Activated CD4-positive, alpha-beta T cell treated with anti-CD3 and anti-CD28 coated beads for 4 hours (primary cell): ENCODE measurements around the gene FAM131B.
"Not testable (repeated sequence)": the region's sequence is repeated elsewhere in the genome, so short reads cannot be mapped to it uniquely, and the experiment has no call there.

Source experiments
- DNase-seq, 2 donors: peaks; one replicate each; pipeline ENCODE4 v3.0.0-alpha.2; 2020

The FAM131B gene

DNA sequence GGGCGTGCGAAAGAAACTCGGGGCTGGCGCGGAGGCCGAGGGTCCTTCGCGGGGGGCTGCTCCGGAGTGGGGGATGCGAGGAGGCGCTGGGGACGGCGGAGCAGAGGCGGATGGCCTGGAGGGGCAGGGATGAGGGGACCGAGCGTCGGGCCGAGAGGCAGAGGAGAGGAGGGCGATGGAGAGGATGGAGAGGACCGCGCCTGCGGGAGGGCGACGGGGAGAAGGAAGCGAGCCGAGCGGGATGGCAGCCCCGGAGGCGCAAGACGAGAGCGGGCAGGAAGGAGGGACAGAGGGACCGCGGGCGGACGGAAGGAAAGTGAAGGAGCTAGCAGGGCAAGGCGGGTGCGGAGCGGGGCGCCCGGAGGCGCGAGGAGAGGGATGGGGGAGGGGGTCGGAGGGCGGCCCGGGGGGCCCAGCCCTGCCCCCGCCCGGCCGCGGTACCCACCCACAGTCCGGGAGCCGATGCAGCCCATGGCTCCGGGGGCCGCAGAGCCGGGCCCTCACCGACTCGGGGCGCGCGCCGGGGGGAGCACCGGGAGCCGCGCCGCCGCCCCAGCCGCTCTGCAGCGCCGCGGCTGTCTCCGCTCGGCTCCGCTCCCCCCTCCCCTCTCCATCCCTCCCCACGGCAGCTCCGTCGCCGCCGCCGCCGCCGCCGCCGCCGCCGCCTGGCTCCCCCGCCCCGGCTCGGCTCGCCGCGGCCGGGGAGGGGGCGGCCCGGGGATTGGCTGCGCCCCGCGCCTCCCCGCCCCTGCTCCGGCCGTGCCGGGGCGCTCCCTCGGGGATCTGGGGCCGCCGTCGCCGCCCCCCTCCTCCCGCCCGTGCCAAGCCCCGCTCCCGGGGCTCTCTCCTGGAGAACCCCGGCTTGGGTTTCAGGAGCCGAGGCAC is at the start of gene FAM131B:
Gene FAM131B (minus strand): TSS at position 583 of the 885 bp plus-strand sequence. CDS start 110 bp downstream, at position 473.
- peak; percentile 29 to 31 for DNase-seq

DNA sequence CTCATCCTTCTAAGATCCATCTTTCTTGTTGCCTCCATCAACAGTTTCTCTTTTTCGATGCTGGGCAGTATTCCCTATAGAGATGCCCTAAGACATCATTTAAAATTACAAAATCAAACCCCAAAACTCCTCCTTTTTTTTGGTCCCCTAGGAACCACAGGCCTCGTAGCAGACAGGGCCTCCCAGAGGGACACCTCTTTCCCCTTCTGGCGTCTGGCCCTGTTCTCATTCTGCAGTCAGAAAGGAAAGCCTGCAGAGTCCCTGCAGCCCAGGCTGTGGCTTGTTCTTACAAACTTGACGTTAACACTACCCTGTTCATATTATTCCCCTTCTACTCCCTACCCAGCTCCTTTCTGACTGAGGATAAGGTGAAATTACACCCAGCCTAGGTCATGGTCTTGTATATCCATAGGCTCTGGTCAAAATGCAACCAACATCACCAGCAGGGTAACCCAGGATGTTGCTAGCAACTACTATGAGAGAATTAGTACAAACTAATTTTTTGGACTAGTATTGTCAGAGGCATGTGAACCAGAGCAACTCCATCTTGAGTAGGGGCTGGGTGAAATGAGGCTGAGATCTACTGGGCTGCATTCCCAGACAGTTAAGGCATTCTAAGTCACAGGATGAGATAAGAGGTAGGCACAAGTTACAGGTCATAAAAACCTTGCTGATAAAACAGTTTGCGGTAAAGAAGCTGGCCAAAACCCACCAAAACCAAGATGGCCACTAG is 49.6 kb upstream of the FAM131B start:
- no peak for DNase-seq

DNA sequence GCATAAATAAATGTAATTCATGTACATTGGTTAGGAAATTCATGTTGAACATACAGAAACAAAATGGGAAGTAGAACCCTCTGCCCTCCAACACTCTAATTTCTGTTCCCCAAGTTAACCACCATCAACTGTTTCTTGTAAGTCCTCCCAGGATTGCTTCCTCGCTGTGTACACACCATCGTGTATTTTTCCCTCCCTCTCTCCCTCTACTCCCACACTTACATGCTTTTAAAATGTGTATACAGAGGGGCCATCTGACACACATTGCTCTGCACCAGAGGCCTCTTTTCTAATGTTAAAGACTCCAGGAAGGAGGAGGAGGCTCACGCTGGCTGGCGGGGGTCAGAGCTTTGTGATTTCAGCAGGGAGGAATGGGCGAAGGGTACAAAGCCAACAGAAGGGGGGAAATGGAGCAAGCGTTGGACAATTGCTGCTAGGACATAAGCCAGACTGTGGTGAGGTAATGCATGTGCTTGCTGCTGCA is 48.0 kb upstream of the FAM131B start:
- no peak for DNase-seq

DNA sequence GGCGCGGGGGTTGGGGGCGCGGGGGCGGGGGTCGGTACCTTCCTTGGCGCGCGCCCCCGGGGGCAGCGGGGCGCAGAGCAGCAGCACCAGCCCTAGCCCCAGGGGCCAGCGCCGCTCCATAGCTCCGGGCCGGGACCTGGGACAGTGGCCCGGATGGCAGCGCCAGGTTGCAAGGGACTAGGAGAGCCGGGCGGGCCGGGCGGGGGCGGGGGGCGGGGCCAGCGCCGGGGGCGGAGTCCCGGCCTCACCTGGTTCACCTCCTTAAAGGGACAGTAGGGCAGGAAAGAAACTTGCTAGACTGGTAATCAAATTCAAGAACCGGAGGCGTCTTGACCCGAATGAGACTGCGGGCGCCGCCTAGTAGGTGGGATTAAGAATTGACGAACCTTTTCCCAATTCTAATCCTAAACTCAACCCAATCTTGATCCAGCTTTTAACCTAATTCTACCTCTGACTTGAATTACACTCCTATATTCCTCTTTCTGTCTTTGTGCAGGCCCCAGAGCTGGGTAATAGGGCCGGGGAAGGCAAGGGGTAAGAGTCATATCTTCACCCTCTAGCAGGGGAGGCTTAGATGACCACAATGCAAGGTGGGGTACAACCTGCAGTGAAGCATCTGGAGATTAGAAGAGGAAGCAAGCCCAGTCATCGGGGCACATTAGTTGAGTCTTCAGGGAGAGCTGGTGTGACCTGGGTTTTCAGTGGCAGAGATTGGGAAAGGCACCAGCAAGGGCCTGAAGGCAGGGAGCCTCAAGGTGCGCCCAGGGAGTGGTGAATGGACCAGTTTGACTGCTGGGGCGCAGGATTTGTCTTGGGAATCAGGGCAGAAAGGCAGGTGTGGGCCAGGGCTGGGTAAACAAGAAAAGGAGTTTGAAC is 46.4 kb upstream of the FAM131B start, which contains the start of gene EPHA1:
Gene EPHA1 (minus strand): TSS at position 171 of the 876 bp plus-strand sequence. CDS start 51 bp downstream, at position 120.
- peak; percentile 63 to 65 for DNase-seq

DNA sequence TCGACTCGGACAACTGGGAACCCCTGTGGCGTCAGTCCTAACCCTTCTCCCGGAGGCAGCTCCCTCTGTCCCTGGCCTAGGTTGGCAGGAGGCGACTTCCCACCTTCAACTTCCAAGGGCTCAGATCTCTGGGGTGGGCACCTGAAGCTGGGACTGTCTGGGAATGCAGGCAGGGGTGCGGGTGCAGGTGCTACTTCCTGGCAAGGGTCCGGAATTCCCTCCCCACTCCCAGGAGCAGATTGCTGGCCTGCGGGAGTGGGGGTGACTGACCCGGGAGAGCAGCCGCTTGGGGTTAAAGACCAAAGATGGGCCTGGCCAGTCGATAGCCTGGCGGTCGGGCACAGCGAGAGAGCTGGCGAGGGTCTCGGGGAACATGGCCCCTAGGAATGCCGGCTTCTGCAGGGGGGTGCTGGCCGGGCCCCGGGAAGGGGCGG is 45.8 kb upstream of the FAM131B start:
- DNase-seq: no peak

DNA sequence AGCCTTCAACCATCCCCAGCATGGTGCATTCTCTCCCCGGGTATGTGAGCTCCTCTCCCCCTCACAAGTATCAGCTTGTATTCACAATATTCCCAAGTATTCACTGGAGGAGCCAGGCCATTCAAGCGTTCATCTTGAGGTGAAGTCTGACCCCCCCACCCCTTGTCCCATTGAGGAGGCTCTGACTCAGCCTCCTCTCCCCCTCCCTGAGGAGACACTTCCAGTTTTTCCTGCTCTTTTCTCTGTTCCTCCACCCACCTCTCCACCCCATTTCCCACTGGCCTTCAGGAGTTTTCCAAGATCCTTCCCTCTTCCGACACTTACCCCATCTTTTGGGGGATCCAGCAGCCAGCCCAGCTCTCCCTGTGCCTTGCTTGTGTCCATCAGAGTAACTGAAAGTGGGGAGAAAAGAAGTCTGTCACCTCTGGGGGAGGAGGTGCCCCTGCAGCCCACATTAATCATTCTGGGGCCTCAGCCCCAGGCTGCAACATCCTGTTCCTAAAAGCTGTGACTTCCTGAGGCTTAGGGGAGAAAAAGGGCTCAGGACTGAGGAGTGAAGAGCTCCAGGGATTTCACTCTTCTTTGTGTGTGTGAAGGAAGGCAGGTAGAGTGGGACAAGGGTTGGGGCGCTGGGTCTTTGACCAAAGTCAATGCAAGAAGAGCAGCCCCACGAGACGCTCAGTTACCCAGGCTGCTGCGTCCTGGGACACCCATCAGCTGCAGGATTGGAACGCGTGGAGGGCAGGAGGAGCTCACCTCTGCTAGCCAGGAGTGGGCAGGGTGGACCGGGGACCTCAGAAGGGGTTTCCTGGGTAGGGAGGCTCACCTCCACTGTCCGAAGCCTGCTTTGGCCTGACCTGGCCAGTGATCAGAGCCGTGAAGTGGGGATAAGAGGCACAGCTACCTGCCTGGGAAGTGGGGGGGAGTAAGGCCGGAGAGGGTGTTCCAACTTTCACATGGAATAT is 45.1 kb upstream of the FAM131B start:
- peak in 1 of 2 donors; percentile 23 for DNase-seq

DNA sequence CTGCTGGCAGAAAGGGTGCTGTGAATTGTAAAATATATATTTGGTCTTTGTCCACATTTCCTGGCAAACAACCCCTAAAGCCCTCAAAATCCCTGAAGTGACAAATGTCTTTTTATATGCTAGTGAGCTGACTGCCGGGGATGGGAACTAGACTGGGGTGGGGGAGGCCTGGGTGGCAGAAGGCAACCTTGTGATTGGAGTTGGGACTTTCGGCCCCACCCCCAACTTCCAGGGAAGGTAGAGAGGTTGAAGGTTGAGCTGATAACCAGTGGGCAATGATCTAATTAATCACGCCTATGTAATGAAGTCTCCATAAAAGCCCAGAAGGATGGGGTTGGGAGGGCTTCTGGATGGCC is 43.5 kb upstream of the FAM131B start:
- no peak for DNase-seq

DNA sequence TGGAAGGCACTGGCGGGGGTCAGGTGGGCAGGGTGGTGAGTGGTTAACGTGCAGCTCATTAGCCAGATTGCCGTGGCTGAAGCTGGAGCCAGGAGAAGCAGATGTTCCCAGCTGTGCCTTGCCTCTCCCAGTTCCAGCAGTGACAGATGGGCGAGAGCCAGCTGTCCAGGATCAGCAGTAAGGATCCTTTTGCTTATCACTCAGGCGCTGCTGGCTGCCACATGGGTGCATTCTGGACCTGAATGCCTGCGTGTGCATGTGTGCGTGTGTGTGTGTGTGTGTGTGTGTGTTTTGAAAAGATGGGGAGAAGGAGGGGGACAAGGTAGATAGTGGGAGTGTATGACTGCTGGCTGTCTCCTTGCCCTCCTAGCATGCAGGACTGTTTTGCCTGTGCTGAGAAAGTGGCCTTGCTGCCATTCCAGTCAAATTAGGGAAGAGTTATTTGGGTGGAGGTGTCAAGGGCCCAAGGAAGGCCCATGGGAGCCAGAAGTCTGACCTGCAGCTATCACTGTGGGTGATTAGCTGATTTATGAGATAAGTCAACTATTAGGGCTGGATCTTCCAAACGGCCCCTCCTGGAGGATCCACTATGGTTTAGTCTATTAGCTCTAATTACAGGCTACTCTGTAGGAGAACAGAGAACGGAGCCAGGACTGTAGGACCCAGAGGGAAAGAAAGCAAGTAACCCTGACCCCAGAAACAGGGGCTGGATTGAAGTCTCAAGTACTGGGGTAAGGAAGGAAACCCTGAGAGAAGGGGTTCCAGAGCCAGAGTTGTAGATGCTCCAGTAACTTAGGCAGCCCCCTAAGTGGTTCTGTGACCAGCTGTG is 42.9 kb upstream of the FAM131B start:
- DNase-seq: no peak

DNA sequence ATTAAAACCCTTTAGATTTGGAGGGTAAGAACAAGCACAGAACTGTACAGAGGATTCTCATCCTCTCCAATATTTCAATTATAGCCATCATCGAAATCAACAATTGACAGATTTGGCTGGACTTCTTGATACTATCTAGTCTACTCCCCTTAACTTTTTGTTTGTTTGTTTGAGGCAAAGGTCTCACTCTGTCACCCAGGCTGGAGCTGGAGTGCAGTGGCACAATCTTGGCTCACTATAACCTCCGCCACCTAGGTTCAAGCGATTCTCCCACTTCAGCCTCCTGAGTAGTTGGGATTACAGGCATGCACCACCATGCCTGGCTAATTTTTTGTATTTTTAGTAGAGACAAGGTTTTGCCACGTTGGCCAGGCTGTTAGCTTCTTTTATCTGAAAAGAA is 39.7 kb upstream of the FAM131B start:
- DNase-seq: not testable (repeated sequence)

DNA sequence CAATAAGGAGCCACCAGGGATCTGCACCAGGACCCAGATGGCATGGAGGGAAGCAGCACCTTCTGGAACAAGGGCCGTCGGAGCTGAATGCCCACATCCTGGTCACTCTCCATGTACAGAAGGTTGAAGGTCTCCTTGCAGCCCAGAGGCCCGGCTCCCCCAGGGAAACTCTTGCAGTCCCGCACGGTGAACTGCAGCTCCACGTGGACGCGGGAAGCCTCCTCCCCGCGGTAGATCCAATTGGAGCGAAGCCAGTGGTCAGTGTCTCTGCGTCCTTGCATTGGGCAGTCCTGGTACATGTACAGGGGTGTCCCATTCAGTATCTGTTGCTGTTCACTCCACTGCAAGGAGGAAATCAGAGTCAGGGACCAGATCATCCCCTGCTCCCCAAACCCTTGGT is 38.8 kb upstream of the FAM131B start:
- DNase-seq: no peak

DNA sequence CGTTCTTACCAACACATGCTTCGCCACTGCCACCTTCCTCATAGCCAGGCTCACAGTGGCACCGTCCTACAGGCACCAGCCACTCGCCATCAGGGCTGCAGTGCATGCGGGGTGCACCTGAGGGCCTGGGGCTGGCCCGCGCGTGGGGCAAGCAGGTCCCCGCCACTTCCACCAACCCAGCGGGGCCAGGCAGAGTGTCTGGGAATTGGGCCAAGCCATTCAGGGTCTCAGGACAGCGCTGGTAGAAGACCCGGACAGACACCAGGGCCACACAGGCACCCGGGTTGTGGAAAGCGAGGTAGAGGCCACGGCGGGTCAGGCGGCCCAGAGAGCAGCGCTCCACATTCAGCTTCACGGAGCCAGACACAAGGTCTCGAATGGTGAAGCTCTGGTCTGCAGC is 37.1 kb upstream of the FAM131B start:
- DNase-seq: no peak

DNA sequence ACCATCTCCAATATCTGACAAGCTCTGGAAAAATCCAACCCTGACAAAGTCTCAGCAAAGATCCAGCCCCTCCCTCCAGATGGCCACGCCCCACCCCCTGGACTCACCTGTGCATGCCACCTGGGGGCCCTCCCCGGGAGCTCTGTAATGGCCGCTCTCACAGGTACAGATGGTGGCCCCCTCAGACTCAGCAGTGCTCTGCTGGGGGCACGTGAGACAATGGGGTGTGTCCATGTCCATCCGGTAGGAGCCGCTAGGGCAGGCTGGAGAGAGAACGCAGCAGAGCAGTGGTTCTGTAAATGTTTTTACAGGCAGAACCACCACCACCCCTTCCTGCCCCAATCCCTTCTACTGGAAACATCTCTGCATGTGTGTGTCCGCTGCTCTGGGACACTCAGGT is 36.6 kb upstream of the FAM131B start:
- no peak for DNase-seq

DNA sequence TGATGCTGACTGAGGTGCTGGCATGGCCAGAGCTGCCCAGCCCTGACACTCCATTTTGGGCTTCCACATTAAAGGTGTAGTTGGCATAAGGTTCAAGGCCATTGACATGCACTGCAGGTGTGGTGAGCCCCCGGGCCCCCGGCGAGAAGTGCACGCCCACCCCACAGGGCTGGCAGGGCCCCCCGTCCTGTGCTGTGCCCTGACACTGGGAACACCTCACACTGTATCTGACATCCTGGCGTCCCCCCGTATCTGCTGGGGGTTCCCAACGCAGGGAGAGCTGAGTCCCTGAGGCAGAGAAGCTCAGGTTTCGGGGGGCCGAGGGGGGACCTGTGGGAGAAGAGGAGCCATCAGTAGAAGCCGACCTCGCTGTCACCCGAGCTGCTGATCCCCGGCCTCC is 36.1 kb upstream of the FAM131B start:
- no peak for DNase-seq

DNA sequence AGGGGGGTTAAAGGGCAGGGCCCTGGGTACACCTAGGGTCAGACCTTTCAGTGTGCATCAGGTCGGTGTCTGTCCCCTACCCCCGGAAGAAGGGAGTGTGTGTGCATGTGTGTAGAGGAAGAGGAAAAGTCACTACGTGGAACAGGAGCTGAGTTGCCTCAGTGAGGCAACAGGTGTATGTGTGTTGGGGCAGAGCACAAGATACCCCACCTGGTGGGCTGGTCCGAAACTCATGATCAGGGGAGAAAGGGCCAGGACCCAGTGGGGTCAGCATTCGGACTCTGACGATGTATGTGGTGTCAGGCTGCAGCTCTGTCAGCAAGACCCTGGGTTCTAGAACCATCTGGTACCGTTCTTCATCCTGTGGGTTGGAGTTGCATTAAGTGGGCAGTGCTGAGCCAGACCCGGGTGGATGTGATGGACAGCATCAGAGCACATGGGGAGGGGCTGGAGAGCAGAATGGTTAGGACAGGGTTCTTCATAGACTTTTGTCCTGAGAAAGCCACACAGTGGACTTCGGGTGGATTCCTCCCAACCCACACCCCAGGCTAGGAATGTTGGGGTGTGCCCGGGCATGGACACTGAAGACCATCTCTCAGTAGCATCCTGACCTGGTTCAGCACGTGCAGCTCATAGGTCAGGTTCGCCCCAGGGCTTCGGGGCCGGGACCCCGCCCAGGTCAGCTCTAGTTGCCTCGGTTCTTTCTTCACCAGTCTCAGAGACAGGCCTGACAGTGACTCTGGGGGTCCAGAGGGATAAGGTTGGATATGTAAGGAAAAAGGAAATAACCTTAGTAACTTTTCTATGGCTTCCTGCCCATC is 35.4 kb upstream of the FAM131B start:
- DNase-seq: no peak

DNA sequence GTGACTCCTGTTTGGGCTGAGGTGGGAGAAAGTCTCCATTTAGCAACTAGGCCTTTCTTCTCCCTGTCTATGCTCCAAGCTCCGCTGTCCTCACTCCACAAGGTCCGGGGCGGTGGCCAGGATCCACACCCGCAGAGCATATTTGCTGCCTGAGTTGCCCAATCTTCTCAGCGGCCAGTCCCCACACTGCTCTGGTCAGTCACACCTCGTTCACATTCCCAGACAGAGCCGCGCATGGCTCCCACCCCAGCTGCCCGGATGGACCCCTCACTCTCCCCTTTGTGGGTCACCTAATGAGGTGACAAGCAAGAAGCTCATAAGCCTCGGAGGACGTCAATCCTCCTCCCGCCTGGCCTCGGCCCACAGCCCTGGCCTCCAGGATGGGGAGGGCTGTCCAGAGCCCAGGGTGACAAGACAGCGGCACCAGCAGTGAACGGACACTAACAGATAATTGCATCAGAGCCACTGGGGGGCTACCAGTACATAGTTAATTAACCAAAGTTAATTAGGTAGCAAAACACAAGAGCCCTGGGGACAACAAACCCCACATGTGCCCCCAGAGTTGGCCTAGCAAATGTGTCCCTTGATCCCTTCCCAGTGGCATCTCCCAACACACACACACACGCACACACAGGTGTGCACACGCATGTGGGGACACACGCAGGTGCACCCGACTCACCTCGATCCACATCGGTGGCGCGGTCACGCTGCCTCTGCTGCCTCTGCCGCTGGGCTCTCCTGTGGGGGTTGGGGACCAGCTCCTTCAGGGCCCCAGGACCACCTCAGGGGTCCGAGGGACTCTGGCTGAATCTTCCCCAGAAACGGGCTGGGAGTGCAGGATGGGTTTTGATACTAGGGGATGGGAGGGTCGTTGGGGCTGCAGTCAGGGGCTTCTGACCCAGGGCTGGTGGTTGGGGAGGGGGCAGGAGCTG is 34.4 kb upstream of the FAM131B start:
- no peak for DNase-seq

DNA sequence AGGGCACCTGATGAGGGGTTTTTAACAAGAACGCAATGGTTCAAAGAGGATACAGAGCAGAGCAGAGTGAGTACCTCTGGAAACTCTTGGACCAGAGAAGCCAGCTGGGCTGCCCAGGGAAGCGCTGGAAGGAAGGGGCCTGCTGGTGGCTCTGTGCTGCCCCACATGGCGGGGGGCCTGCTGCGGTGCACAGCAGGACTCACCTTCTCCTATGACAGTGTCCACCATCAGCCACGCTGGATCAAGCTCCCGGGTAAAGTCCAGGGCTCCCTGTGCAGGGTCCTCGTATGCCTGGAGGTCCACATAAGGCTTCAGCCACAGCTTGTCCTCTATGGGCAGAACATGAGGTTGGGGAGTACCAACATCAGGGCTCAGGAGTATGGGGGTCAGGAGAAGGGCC is 33.7 kb upstream of the FAM131B start:
- DNase-seq: no peak

DNA sequence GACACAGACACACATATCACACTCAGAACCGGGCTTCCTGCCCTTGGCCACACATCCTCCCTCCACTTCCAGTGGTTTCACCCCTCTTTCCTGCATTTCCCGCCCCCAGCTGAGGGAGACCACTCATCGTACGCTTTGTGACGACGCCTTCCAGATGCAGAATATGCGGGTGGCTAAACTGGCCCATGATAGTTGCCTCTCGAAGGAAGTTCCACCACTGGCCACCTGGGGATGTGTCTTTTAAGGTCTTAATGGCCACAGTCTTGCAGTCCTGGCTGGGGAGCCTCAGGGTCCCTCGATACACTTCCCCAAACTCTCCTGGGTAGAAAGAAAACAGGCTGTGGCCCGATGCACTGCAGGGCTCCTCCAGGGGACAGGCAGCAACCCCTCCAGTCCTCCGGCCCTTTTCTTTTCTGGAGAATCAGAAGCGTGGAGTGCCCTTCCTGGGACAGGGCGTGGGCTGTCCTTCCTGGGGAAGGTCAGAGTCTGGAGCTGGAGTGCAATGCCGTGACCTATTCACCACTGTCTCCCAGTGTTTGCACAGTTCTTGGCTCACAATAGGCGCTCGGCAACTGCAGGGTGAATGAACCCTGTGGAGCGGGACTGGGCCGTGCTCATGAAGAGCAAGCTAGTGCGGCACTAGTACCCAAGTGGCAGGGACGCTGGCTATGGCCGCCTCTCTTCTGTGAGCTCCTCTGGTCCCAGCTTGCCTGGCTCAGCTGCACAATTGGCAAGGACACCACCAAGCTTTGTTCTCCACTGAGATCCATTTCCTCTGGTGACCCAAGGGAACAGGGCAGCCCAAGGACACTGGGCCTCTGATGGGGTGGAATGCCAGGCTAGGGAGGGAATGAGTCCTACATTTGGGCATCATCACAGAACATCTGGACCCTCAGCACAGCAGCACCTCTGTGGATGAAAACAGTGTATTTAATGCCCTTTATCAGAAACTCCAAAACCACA is 33.0 kb upstream of the FAM131B start:
- no peak for DNase-seq
